ENCODE results near the gene JARID2. TPM values are rescaled to one million over a fixed set of nuclear protein-coding genes. Genes with fewer than 3 reads are reported as not detected.
A peak's percentile ranks its signal among the peaks of the same experiment; 100 is the strongest.

The JARID2 gene
- total and polyA plus RNA-seq, 10 of the 15 experiments (the other 5 are each of a cell fraction or from before 2014, with no cell fraction given) = 4.2 to 21.6 (median 11.7) TPM

DNA sequence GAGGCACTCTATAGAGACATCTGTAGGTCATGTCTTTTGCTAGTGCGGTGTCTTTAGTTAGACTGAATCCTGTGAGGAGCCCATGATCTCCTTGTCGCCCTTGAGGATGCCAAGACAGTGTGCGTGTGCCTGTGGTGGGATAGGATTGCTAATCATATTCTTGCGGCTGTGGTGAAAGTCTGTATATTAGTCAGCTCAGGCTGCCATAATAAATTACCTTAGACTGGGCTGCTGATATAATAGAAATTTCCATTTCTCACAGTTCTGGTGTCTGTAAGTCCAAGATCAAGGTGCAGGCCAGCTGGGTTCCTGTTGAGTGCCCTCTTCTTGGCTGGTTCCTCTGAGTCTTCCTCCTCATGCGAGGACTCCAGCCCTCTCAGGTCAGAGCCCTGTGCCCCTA, 141.2 kb downstream of the JARID2 start (continued):
- TF ChIP-seq ASH2L (IDR thresholded peaks at IDR 0.05; ENCODE audit: borderline replicate concordance, low read depth) = no peak
- TF ChIP-seq, protein P1, sequence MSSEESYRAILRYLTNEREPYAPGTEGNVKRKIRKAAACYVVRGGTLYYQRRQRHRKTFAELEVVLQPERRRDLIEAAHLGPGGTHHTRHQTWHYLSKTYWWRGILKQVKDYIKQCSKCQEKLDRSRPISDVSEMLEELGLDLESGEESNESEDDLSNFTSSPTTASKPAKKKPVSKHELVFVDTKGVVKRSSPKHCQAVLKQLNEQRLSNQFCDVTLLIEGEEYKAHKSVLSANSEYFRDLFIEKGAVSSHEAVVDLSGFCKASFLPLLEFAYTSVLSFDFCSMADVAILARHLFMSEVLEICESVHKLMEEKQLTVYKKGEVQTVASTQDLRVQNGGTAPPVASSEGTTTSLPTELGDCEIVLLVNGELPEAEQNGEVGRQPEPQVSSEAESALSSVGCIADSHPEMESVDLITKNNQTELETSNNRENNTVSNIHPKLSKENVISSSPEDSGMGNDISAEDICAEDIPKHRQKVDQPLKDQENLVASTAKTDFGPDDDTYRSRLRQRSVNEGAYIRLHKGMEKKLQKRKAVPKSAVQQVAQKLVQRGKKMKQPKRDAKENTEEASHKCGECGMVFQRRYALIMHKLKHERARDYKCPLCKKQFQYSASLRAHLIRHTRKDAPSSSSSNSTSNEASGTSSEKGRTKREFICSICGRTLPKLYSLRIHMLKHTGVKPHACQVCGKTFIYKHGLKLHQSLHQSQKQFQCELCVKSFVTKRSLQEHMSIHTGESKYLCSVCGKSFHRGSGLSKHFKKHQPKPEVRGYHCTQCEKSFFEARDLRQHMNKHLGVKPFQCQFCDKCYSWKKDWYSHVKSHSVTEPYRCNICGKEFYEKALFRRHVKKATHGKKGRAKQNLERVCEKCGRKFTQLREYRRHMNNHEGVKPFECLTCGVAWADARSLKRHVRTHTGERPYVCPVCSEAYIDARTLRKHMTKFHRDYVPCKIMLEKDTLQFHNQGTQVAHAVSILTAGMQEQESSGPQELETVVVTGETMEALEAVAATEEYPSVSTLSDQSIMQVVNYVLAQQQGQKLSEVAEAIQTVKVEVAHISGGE (CRISPR knock-in tag; IDR thresholded peaks at IDR 0.05) = no peak
- TF ChIP-seq ZNF384 (IDR thresholded peaks at IDR 0.05; ENCODE audit: borderline replicate concordance, low read depth, low read length) = no peak
- no peak for TF ChIP-seq NRF1 (conservative IDR thresholded peaks at IDR 0.05; ENCODE audit: low read depth, low read length)
- TF ChIP-seq IKZF1 (conservative IDR thresholded peaks at IDR 0.05) = peak; percentile 85
- TF ChIP-seq, protein P2, sequence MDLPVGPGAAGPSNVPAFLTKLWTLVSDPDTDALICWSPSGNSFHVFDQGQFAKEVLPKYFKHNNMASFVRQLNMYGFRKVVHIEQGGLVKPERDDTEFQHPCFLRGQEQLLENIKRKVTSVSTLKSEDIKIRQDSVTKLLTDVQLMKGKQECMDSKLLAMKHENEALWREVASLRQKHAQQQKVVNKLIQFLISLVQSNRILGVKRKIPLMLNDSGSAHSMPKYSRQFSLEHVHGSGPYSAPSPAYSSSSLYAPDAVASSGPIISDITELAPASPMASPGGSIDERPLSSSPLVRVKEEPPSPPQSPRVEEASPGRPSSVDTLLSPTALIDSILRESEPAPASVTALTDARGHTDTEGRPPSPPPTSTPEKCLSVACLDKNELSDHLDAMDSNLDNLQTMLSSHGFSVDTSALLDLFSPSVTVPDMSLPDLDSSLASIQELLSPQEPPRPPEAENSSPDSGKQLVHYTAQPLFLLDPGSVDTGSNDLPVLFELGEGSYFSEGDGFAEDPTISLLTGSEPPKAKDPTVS (IDR thresholded peaks at IDR 0.05; ENCODE audit: low read depth, low read length) = no peak
- TF ChIP-seq BHLHE40 (IDR thresholded peaks at IDR 0.05; ENCODE audit: borderline replicate concordance in 1 of 2, low read depth in 2 of 2, low read length in 1 of 2) = peak; percentile 89
- TF ChIP-seq LARP7 (IDR thresholded peaks at IDR 0.05) = no peak
- TF ChIP-seq CHD1 (IDR thresholded peaks at IDR 0.05; ENCODE audit: low read depth, low read length) = no peak
- no peak for TF ChIP-seq EGR1 (IDR thresholded peaks at IDR 0.05; ENCODE audit: borderline replicate concordance in 1 of 2, low read depth in 2 of 2, low read length in 2 of 2)
- 0 out of 4 replicates have a peak, but pooled peaks of 1 of the 2 experiments have one; percentile 51 for TF ChIP-seq SRF (IDR thresholded peaks at IDR 0.05; ENCODE audit: low read depth in 2 of 2, low read length in 2 of 2)
- TF ChIP-seq, protein P3, sequence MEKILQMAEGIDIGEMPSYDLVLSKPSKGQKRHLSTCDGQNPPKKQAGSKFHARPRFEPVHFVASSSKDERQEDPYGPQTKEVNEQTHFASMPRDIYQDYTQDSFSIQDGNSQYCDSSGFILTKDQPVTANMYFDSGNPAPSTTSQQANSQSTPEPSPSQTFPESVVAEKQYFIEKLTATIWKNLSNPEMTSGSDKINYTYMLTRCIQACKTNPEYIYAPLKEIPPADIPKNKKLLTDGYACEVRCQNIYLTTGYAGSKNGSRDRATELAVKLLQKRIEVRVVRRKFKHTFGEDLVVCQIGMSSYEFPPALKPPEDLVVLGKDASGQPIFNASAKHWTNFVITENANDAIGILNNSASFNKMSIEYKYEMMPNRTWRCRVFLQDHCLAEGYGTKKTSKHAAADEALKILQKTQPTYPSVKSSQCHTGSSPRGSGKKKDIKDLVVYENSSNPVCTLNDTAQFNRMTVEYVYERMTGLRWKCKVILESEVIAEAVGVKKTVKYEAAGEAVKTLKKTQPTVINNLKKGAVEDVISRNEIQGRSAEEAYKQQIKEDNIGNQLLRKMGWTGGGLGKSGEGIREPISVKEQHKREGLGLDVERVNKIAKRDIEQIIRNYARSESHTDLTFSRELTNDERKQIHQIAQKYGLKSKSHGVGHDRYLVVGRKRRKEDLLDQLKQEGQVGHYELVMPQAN (conservative IDR thresholded peaks at IDR 0.05) = no peak
- no peak for TF ChIP-seq FOXK2 (IDR thresholded peaks at IDR 0.05)
- TF ChIP-seq CHD2 (IDR thresholded peaks at IDR 0.05; ENCODE audit: borderline replicate concordance, low read depth, low read length) = 0 out of 2 replicates have a peak, but pooled peaks have one; percentile 48
- no peak for TF ChIP-seq EZH2 (IDR thresholded peaks at IDR 0.05; ENCODE audit: borderline replicate concordance, control insufficient read depth, low read depth, low read length)
- TF ChIP-seq, protein P4, sequence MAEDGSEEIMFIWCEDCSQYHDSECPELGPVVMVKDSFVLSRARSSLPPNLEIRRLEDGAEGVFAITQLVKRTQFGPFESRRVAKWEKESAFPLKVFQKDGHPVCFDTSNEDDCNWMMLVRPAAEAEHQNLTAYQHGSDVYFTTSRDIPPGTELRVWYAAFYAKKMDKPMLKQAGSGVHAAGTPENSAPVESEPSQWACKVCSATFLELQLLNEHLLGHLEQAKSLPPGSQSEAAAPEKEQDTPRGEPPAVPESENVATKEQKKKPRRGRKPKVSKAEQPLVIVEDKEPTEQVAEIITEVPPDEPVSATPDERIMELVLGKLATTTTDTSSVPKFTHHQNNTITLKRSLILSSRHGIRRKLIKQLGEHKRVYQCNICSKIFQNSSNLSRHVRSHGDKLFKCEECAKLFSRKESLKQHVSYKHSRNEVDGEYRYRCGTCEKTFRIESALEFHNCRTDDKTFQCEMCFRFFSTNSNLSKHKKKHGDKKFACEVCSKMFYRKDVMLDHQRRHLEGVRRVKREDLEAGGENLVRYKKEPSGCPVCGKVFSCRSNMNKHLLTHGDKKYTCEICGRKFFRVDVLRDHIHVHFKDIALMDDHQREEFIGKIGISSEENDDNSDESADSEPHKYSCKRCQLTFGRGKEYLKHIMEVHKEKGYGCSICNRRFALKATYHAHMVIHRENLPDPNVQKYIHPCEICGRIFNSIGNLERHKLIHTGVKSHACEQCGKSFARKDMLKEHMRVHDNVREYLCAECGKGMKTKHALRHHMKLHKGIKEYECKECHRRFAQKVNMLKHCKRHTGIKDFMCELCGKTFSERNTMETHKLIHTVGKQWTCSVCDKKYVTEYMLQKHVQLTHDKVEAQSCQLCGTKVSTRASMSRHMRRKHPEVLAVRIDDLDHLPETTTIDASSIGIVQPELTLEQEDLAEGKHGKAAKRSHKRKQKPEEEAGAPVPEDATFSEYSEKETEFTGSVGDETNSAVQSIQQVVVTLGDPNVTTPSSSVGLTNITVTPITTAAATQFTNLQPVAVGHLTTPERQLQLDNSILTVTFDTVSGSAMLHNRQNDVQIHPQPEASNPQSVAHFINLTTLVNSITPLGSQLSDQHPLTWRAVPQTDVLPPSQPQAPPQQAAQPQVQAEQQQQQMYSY (CRISPR knock-in tag; IDR thresholded peaks at IDR 0.05) = no peak
